SH-SY5Y (cell line): ENCODE results near the gene SNAI3.

Experiments
- GATA2 ChIP-seq: IDR thresholded peaks from 2 replicates; pipeline ENCODE4 v1.6.1; 2011; ENCODE audit warnings: mild to moderate bottlenecking, low read depth, low read length
- GATA3 ChIP-seq: IDR thresholded peaks from 2 replicates; pipeline ENCODE4 v1.6.1; 2011; ENCODE audit warnings: low read depth, mild to moderate bottlenecking, low read length, moderate library complexity

DNA sequence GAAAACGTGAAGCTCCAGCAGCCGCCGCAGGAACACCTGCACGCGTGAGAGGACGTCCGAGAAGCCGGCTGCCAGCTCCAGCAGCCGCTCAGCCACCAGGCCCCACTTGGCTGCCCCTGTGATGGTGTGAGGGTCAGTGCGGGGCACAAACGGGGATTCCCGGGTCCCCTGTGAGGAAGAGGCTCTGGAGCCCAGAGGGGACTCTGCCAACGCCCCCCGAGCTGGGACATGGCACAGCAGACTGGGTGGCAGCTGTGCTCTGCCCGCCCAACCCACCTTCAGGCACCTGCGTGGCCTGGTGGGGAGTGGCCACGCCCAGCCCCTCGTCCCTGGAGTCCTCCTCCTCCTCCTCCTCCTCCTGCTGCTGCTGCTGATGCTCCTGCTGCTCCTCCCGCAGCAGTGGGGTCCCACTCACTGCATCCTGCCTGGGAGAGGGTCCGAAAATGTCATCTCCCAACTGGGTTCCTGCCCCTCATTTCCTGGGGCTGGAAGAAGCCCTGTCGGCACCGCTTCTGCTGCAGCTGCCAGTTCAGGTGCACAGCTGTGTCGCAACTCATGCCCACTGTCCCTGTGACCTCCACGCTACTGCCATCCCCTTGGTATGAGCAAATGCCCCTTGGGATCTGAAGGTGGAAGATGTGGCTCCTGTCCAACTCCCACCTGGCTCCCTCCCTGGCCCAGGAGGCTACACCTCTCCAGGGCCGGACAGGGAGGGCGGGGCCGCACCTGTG is 47.5 kb upstream of the SNAI3 start:
- TF ChIP-seq GATA3 (no peak), GATA2 (no peak)
